Stimulated activated CD4-positive, alpha-beta T cell treated with anti-CD3 and anti-CD28 coated beads, Interleukin-2, amount 100 ng/mL, for 24 hours (primary cell): Measurements from ENCODE around the gene TCF23.

Experiments
- DNase-seq, 2 donors: peaks; one replicate each; pipeline ENCODE4 v3.0.0-alpha.2; 2020

TCF23 gene

DNA sequence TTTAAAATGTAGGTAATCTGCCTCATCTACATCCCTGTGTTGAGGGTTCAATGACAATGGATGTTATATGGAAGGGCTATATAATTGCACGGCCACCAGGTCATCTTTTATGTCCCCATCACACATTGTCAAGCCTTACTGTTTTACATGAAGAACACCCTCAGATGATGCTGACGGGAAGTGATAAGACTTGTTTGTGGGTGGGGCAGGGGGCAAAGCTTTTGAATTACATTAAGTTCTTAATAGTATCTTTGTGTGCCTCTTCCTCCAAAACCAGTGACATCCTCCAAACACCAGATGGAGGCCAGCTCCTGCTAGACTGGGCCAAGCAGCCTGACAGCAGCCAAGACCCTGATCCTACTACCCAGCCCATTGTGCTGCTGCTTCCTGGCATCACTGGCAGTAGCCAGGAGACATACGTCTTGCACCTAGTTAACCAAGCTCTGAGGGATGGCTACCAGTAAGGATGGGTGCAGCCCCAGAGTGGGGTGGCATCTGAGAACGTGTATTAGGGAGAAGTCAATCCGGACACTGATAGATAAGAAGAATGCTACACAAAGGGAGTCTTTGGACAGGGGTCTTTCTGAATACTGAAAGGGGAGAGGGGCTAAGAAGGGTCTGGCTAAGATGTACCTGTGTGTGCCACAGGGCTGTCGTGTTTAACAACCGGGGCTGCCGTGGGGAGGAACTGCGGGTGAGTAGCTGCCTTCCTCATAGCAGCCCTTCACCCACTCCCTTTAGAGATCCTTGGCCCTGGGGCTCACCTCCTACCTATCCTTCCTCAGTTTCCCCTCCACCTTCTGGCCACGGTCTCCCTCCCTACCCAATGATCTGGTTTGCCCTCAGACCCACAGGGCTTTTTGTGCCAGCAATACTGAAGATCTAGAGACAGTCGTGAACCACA is 19.9 kb upstream of the TCF23 start:
- no peak for DNase-seq

GRCh38 chr2:27130396-27130795 is 18.4 kb upstream of the TCF23 start:
- DNase-seq: no peak

DNA sequence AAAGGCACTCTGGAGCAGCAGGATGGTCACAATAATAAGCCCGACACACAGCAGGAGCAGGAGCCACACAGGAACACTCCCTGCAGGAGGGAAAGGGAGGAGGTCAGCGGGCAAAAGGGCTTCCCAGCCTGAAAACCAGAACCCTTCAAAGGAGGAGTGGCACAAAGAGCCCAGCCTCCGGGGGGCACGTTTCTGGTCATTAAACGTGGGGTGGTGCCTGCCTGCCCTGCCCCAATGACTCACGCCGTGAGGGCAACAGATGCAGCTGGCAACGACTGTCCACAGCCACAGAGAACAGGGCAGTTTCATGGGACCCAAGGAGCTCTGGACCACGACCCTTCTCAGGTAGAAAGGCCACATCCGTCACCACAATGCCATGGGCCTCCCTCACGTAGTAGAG is 17.4 kb upstream of the TCF23 start:
- DNase-seq: no peak

DNA sequence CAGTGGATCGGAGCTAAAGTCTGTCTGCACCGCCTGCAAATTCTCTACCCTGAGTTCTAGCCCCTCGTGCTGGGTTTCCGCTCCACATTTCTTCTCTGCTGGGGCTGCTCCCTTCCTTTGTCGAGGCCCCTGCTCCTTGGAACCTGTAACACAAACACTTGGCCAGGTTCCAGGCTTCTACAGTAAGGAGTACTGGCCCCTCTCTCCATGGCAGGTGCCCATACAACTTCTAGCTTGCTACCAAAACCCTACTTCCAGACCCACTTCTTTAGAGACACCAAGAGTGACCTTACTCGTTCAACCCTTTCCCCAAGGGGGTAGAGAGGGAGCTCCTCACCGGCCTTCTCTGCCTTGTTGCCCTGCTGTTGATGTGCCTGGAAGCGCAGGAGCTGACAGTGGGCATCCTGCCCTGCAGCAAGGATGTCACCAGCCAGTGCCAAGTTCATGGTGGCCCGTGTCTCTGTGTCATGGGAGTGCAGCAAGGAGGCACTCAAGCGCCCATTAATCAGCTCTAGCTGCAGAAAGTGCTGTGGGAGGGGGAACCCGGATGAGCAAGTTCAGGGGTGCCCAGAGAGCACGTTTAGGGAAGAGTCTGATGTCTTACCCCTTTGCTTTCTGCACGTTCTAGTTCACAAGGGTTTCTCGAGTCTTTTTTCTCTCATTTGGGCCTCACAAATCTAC is 15.5 kb upstream of the TCF23 start:
- peak; percentile 31 to 48 for DNase-seq

GRCh38 chr2:27133905-27134780 is 14.7 kb upstream of the TCF23 start, which contains the start of gene PREB:
TSS of gene PREB (minus strand) at chr2:27134636. CDS start at chr2:27134421, 215 bp downstream.
- peak; percentile 99 for DNase-seq

DNA sequence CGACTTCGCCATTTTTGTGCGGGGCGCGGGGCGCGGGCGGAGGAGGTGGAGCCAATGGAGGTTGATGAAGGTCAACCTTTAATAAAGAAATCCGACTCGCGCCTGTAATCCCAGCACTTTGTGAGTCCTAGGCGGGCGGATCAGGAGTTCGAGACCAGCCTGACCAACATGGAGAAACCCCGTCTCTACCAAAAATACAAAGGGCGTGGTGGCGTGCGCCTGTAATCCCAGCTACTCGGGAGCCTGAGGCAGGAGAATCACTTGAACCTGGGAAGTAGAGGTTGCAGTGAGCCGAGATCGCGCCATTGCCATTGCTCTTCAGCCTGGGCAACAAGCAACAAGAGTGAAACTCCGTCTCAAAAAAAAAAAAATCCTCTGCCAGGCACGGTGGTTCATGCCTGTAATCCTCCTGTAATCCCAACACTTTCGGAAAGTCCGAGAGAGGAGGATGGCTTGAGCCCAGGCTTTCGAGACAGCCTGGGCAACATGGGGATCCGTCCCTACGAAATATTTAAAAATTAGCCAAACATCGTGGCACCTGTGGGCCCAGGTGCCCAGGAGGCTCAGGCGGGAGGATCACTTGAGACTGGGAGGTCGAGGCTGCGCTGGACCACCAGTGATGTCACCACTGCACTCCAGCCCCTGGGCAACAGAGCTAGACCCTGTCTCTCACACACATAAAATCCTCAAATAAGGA is 13.9 kb upstream of the TCF23 start:
- DNase-seq: no peak

DNA sequence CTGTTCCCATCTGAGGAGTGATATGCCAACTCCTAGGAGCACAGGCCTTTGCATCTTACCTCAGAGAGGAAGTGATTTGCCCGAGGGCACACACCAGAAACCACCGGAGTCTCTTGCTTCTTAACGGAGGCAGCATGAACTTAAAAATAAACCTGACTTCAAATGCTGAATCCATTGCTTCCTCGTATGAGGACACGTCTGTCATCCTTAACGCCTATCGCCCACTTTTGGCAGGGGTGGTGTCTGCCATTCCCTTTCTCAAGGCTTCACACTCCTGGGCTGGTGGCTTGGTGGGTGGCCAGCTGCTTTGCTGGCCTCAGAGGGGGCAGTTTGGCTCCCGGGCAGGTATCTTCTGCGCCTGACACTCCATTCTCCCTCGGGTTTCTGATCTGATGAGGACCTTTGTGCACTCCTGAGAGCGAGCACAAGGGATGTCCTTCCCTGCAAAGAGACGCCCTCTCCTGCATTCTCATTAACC is 13.3 kb upstream of the TCF23 start:
- no peak for DNase-seq

DNA sequence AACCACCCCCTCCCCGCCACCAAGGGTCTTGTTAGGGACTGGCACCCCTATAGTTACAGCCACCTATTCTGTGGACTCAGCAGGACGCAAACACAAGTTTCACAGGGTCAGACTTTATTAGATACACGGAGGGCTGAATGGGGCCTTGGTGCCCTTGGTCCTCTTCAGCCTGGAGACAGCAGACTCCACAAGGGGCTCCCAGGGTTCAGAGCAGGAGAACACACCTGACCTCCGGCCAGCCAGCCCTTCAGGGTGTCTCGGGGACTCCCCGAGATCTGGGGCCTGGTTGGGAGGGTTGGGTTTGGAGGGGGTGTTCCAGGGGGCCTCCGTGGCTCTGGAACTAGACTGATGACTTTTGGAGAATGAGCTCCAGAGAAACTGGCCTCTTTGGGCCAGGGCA is 12.1 kb upstream of the TCF23 start:
- DNase-seq: no peak

- DNase-seq: no peak
Measured at GRCh38 chr2:27137322-27137935, 11.4 kb upstream of the TCF23 start.

DNA sequence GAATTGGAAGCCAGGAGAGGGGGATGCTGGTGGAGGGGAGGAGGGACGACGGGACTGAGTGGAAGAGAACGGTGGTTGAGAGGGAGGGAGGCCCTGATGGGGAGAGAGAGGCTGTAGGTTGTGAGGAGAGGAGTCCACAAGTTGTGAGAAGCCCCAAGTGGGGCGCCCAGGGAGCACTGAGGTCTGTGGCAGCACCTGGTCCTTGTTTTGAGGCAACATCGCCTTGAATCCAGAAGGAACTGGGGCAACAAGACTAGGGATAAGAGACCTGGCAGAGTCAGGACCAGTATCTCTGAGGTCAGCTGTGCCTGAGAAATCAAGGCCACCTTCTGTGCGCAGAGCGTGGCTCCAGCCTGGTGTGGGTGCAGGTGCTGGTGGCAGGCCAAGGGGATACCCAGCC is 10.7 kb upstream of the TCF23 start:
- DNase-seq: no peak

GRCh38 chr2:27139310-27139709 is 9.5 kb upstream of the TCF23 start, which contains the start of gene PRR30:
TSS of gene PRR30 (minus strand) at chr2:27139410. CDS start at chr2:27138329, 1,081 bp downstream.
- DNase-seq: no peak

GRCh38 chr2:27143285-27143684 is 5.5 kb upstream of the TCF23 start:
- no peak for DNase-seq

DNA sequence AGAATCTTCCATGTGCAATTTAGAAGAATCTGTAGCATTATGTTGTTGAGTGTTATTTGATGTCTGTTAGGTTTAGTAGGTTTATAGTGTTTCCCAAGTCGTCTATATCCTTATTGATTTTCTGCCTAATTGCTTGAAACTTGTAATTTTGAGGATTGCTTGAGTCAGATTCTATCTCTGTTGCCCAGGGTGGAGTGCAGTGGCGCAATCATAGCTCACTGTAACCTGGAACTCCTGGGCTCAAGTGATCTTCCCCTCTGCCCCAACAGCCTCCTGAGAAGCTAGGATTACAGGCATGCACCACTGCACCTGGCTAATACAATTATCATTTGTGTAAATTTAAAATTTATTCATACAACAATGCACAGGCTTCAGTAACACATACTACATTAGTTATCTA is 3.1 kb upstream of the TCF23 start:
- no peak for DNase-seq

GRCh38 chr2:27147935-27148334 is 869 bp upstream of the TCF23 start:
- DNase-seq: no peak

DNA sequence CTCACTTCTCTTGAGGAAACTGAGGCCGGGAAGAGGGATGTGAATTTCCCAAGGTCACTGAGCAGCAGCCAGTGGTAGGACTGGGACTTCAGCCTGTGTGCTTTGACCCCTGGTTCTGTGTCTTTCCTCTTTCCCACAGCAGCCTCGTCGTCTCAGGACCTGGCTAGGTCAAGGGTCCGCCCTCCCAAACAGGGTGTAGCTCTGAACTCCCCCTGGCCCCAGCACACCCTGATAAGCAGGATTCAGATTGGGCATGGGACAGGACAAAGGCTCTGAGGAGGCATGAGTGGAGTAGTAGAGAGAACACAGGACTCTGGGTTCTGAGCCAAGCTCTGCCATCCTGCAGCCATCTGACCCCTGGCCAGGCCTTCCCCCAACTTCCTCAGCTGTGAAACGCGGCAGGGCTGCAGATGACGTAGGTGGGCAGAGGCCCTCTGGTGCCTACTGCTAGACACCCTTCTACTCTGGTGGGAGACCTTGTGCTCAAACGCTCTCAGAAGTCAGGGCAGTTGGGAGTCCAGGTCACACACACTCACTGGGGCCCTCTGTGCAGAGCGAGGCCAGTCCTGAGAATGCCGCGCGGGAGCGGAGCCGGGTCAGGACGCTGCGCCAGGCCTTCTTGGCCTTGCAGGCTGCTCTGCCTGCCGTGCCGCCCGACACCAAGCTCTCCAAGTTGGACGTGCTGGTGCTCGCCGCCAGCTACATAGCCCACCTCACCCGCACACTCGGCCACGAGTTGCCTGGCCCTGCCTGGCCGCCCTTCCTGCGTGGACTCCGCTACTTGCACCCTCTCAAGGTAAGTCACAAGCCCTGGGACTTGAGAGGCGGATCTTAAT is 984 bp downstream of the TCF23 start:
- no peak for DNase-seq

GRCh38 chr2:27150639-27151230 is 1.9 kb downstream of the TCF23 start:
- no peak for DNase-seq

- DNase-seq: no peak
Measured at GRCh38 chr2:27152102-27152795, 3.4 kb downstream of the TCF23 start.

DNA sequence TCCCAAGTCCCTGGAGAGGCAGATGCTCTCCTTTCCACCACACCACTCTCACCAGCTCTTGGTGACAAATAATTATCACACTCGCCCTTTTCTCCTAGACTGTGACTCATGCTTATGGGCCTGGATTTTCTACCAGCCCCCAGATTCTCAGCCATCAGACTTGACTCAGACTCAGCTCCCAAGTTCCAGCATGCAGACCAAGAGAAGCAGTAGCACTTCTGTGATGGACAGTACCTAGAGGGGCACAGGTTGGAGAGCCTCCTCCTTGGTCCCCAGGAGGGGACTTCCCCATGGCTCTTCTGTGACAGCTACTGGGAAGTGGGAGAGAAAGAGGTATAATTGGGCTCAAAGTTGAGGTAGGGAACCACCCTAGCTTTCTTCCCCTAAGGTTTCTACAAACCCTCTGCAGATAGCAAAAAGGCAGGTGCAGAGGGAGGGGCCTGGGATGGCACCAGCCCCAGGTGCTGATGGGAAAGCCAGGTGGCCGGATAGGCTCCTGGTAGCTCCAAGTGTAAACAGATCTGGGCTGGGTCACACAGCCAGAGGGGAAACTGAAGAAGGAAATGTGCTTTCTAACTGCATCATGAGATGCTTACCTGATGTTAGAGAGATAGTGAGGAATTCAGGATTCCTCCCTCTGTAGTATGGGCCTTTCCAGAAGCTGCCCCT is 4.1 kb downstream of the TCF23 start:
- DNase-seq: no peak

DNA sequence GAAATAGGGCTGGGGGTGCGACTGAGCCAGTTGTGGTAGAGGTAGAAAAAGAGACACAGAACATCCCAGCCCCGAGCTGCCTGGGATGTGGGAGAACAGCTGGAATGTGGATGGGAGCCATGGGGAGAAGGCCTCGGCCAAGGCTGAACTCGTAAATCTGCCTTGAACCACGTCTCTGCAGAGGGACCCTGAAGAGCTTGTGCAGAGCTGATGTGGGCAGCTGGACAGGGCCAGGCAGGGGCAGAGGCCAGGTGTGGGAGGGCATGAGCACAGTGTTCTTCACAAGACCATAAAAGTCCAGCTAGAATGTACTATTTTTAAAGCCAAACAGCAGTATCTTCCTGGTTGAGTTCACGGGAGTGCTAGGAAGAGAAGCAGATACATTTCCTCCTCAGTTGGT is 5.7 kb downstream of the TCF23 start:
- no peak for DNase-seq
